ENCODE data around the gene ARHGAP26. TPM values are rescaled to one million over a fixed set of nuclear protein-coding genes. Genes with fewer than 3 reads are reported as not detected.

The ARHGAP26 gene
- total RNA-seq, 1 donor from 2014 or later: 14.1 TPM

DNA sequence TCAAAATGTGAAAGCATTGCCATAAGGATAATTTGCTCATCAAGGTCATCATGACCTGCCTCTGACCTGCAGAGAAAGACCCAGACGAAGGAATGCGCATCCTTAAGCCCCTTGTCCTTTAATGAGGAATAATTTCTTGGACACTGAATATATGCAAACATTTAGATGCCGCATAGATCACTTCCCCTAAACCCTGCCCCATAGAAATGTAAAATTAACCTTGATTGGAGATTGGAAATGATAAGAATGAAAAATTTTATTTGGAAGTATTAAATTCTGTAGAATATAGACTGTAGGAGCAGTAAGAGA lies 233.1 kb downstream of the ARHGAP26 start:
- DNase-seq (ENCODE audit: extremely low spot score, unreplicated experiment): no peak
- Mint-ChIP-seq H3K27ac (ENCODE audit: unreplicated experiment) (peak overlapping the region; percentile 95), H3K4me3 (ENCODE audit: unreplicated experiment) (no peak overlapping the region), H3K27me3 (ENCODE audit: unreplicated experiment) (no peaks in the 10 kb centered on the region), H3K9me3 (ENCODE audit: unreplicated experiment) (no peaks in the 10 kb centered on the region), H3K36me3 (ENCODE audit: unreplicated experiment) (no peaks in the 10 kb centered on the region), H3K4me1 (ENCODE audit: unreplicated experiment) (peaks cover 33% of the 10 kb centered on the region)
- TF ChIP-seq, protein P1, sequence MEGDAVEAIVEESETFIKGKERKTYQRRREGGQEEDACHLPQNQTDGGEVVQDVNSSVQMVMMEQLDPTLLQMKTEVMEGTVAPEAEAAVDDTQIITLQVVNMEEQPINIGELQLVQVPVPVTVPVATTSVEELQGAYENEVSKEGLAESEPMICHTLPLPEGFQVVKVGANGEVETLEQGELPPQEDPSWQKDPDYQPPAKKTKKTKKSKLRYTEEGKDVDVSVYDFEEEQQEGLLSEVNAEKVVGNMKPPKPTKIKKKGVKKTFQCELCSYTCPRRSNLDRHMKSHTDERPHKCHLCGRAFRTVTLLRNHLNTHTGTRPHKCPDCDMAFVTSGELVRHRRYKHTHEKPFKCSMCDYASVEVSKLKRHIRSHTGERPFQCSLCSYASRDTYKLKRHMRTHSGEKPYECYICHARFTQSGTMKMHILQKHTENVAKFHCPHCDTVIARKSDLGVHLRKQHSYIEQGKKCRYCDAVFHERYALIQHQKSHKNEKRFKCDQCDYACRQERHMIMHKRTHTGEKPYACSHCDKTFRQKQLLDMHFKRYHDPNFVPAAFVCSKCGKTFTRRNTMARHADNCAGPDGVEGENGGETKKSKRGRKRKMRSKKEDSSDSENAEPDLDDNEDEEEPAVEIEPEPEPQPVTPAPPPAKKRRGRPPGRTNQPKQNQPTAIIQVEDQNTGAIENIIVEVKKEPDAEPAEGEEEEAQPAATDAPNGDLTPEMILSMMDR (IDR thresholded peaks at IDR 0.05): no peak

DNA sequence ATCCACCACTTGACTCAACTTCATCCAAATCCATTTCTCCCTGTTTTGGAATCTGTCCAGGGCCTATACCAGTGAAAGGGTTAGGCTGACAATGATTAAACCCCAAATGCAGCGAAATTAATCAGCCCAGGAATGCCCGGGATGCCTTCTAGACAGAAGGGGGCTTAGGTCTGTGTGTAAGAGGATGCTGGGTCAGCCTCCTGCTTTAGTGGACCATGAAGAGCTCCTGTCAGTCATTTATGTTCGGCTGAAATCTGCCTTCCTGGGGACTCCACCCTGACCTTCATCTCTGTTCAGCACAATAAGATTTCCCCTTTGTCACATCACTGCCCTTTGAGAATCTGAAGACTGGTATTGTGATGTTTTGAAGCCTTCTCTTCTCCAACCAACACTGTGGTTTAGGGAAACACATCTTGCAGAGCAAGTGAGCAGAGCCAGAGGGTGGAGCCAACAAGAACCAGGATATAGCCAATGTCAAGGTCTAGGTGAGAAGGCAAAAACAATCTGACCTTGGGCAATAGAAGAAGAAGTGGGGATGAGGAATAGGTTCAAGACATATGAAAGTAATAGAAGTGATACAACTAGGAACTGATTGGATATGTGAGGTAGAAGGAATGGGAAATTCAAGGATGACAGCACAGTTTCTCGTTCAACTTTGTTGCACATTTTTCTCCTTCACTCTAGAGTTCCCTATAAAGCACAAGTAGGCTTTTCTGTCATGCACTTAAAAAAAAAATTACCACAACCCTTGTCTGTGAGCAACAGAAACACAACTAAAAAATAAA lies 234.4 kb downstream of the ARHGAP26 start:
- no peak for DNase-seq (ENCODE audit: extremely low spot score, unreplicated experiment)
- Mint-ChIP-seq H3K27ac (ENCODE audit: unreplicated experiment) (no peak overlapping the region), H3K4me1 (ENCODE audit: unreplicated experiment) (peaks cover 35% of the 10 kb centered on the region), H3K27me3 (ENCODE audit: unreplicated experiment) (no peaks in the 10 kb centered on the region), H3K36me3 (ENCODE audit: unreplicated experiment) (no peaks in the 10 kb centered on the region), H3K4me3 (ENCODE audit: unreplicated experiment) (no peak overlapping the region), H3K9me3 (ENCODE audit: unreplicated experiment) (no peaks in the 10 kb centered on the region)
- TF ChIP-seq, protein P1 (IDR thresholded peaks at IDR 0.05): no peak

DNA sequence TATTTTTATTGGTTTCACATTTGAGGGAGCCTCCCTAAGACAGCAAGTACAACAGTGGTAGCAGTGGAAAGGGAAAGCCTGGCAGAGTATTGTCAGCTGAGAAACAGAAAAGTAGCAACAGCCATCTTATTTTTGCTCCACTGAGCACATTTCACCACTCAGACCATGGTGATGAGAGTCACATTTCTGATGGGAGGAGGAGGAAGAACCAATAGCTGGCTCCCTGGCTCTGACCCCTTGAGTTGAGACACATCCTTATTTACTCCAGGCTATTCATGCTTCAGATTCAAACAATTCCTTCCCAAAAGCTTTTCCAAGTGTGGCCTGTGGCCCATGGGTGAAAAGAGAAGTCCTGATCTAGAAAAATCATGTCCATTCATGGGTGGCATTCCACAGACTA lies 236.3 kb downstream of the ARHGAP26 start:
- Mint-ChIP-seq H3K4me1 (ENCODE audit: unreplicated experiment) (peaks cover 27% of the 10 kb centered on the region), H3K27me3 (ENCODE audit: unreplicated experiment) (no peaks in the 10 kb centered on the region), H3K27ac (ENCODE audit: unreplicated experiment) (no peak overlapping the region), H3K4me3 (ENCODE audit: unreplicated experiment) (no peak overlapping the region), H3K9me3 (ENCODE audit: unreplicated experiment) (no peaks in the 10 kb centered on the region), H3K36me3 (ENCODE audit: unreplicated experiment) (no peaks in the 10 kb centered on the region)
- TF ChIP-seq, protein P1 (IDR thresholded peaks at IDR 0.05): no peak
- no peak for DNase-seq (ENCODE audit: extremely low spot score, unreplicated experiment)

DNA sequence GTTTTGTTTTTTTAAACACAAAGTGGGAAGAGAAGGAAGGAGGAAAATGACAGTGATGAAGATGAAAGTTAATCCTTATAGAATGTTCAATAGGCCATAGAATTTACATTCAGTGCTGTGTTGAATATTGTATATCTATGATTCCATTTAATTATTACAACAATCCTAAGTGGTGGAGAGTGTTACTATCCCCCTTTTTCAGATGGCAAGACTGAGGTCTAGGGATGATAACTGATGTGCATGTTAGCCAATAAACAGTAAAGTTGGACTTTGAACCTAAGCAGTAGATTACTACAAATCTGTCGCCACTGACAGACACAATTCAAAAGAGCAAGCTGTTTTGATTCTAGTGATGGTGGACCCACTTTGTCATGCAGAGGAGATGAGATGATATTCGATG lies 237.9 kb downstream of the ARHGAP26 start:
- TF ChIP-seq, protein P1 (IDR thresholded peaks at IDR 0.05): no peak
- DNase-seq (ENCODE audit: extremely low spot score, unreplicated experiment): no peak
- H3K27me3 Mint-ChIP-seq (ENCODE audit: unreplicated experiment): no peaks in the 10 kb centered on the region
- no peak overlapping the region for H3K27ac Mint-ChIP-seq (ENCODE audit: unreplicated experiment)
- no peak overlapping the region for H3K4me3 Mint-ChIP-seq (ENCODE audit: unreplicated experiment)
- no peaks in the 10 kb centered on the region for H3K36me3 Mint-ChIP-seq (ENCODE audit: unreplicated experiment)
- no peaks in the 10 kb centered on the region for H3K9me3 Mint-ChIP-seq (ENCODE audit: unreplicated experiment)
- H3K4me1 Mint-ChIP-seq (ENCODE audit: unreplicated experiment): peaks cover 19% of the 10 kb centered on the region

DNA sequence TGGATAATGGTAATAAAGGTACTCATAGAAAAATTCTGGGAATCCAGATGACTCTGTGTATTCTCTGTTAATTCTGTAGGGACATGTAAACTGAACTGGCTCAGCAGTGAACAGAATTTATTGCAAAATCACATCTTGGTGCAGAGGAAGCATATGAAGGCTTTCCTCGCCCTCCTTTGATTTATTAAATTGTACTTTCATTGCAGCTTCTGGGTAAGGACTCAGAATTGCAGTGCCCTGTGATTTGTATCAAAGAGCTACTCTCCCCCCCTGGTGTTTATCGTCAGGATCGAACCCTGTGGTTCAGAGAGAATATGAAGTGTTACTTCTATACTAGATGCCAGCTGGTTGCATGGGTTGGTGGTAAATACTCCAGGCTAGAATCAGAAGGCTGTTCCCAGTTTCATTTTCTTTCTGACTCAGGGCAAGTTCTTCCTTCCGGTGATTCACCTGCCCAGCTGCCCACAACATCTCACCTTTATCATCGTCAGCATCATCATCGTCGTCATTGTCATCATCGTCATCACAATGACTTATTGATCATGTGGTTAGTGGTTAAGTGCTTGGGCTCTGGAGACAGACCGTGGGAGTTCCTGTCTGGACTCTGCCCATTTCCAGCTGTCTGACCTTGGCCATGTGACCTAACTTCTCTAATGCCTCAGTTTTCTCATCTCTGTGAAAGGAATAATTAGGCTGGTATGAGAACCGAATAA lies 238.8 kb downstream of the ARHGAP26 start:
- Mint-ChIP-seq H3K36me3 (ENCODE audit: unreplicated experiment) (no peaks in the 10 kb centered on the region), H3K4me3 (ENCODE audit: unreplicated experiment) (no peak overlapping the region), H3K4me1 (ENCODE audit: unreplicated experiment) (peaks cover 14% of the 10 kb centered on the region), H3K27ac (ENCODE audit: unreplicated experiment) (no peak overlapping the region), H3K27me3 (ENCODE audit: unreplicated experiment) (no peaks in the 10 kb centered on the region), H3K9me3 (ENCODE audit: unreplicated experiment) (no peaks in the 10 kb centered on the region)
- TF ChIP-seq, protein P1 (IDR thresholded peaks at IDR 0.05): no peak
- no peak for DNase-seq (ENCODE audit: extremely low spot score, unreplicated experiment)

Data from osteocyte (in vitro differentiated cells).